Omental fat pad (tissue), 4 donors: ENCODE results near the gene VWA3B. TPM values are rescaled to one million over a fixed set of nuclear protein-coding genes. Genes with fewer than 3 reads are reported as not detected.
A peak's percentile ranks its signal among the peaks of the same experiment; 100 is the strongest.

Experiments
- ATAC-seq: fragments of 150-250 bp; one replicate; pipeline ENCODE4 v1.9.1; 2016; ENCODE audit warnings: mild to moderate bottlenecking, moderate library complexity; ENCODE audit not compliant: low FRiP score
- DNase-seq: peaks from one replicate; pipeline ENCODE4 v3.0.0-alpha.2; 2019; ENCODE audit warnings: low spot score
- total RNA-seq, 4 donors: library from RNA; depleted of rRNA; stranded (reverse); fragments of >200 nt; gene quantifications; one replicate each; pipeline ENCODE4 v1.1.0, GENCODE V29; 2016
- TF ChIP-seq, protein P1 (sequence below), 3 donors: fragments of 450-650 bp; IDR thresholded peaks; one replicate each; pipeline ENCODE4 v1.5.1; 2016 to 2017; ENCODE audit warnings: antibody characterized with exemption in 3 of 3, mild to moderate bottlenecking in 3 of 3, moderate library complexity in 2 of 3

VWA3B gene
- total RNA-seq, 4 donors from 2014 or later, result 0.32 TPM; not detected in 3

DNA sequence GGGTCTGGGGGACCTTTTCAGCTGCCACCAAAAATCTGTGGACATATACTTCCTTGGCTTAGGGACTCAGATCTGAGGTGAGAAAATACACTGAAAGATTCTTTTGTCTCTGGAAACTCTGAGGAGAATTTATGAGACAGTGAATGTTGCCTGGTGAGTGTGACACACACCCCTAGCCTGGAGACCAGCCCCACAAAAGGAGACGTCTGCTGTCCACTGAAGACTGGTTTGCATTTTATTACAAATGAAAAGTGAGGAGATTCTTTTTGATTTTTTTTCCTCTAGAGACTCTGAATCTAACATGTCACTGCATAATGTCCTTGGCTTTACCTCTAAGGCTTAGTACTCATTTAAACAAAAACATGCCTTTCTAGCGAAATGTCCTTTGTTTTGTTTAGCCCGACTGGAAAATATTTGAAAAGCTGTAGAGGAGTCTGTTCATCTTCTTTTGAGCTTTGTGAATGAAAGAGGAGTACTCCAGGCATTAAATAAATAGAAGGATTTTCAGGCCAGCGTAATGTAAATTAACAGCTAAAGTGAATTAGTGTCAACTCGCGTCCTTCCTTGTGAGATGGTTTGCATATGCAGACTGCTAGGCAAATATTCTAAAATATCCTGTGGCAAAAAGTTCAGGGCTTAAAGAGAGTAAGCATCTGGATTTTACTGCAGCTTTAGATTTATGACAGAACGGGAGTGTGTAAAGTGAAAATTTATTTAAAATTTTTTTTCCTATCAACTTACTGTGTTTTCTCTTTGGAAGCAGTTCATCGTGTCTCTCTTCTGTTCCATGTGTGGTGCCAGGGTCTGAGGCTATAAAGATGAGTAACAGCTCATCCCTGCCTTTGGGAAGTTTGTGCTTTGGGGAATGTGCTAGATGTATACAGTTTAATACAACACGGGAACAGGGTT lies 125.4 kb downstream of the VWA3B start:
- TF ChIP-seq, protein P1, sequence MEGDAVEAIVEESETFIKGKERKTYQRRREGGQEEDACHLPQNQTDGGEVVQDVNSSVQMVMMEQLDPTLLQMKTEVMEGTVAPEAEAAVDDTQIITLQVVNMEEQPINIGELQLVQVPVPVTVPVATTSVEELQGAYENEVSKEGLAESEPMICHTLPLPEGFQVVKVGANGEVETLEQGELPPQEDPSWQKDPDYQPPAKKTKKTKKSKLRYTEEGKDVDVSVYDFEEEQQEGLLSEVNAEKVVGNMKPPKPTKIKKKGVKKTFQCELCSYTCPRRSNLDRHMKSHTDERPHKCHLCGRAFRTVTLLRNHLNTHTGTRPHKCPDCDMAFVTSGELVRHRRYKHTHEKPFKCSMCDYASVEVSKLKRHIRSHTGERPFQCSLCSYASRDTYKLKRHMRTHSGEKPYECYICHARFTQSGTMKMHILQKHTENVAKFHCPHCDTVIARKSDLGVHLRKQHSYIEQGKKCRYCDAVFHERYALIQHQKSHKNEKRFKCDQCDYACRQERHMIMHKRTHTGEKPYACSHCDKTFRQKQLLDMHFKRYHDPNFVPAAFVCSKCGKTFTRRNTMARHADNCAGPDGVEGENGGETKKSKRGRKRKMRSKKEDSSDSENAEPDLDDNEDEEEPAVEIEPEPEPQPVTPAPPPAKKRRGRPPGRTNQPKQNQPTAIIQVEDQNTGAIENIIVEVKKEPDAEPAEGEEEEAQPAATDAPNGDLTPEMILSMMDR (IDR thresholded peaks at IDR 0.05), result no peak
- DNase-seq (no peak), ATAC-seq (no peak)

DNA sequence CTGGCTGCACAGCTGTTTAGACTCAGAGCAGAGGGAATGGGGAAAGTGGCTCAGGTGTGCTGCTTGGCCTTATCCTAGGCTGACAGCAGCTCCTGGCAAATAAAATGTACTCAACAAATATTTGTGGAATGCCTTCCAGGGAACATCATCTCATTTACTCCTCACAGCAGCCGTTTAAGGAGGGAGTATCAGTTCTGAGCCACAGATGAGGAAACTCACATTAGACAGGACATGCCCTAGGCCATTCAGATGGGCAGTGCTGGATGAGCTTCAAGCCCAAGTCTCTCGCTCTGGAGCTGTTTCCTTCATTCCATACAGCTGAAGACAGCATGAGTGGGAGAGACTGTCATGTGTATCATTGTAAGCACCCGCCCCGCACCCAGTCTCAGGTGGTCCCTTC lies 129.6 kb downstream of the VWA3B start:
- TF ChIP-seq, protein P1 (IDR thresholded peaks at IDR 0.05), result no peak
- ATAC-seq (peak; percentile 37), DNase-seq (no peak)

DNA sequence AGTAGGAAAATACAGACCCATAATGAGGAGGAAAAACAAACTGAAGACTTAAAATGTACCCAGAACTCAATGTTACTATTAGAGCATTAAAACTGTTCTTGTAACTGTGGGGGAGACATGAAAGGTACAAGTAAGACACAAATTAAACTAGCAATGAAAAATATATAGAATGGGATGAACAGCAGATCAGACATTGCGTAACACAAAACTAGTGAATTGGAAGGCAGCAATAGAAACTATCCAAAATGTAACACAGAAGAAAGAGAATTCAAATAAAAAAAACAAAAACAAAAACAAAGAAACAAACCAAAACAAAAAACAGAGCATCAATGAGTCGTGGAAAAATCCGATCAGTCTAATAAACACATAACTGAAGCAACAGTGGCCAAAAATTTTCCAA lies 132.2 kb downstream of the VWA3B start:
- no peak for ATAC-seq
- DNase-seq, result no peak
- TF ChIP-seq, protein P1 (IDR thresholded peaks at IDR 0.05), result no peak

DNA sequence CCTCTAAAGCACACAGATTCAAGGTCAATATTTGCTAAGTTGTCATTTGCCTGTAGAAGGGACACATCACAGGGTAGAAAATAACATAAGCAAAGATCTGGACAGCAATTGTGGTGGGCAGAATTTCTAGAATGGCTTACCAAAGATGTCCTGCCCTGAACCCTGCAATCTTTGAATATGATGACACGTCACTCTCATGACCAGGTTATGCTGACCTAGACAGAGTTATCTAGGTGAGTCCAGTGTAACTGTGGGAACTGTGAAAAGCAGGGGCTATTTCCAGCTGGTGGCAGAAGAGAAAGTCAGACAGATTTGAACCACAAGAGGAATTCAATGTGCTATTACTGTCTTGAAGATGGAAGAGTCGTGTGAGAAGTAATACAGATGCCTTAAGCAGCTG lies 147.0 kb downstream of the VWA3B start:
- TF ChIP-seq, protein P1 (IDR thresholded peaks at IDR 0.05), result no peak
- DNase-seq (no peak), ATAC-seq (no peak)

DNA sequence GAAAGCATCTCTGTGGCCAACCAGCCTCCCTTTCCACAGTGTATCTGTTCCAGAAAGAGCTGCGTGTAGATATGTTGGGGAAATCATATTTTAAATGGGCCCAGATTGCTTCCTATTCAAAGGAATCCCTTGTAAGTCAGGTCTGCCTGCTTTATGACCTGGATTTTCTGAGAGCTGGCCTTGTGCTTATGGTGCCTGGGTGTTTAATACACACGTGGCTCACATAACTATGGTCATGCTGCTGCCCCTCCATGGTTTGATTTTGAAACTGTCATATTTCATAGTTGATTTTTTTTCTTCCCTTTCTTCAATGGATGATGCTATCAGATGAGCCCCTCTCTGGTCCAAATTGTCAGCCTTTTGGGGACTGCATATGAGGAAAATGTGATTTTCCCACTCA lies 147.8 kb downstream of the VWA3B start:
- TF ChIP-seq, protein P1 (IDR thresholded peaks at IDR 0.05), result no peak
- DNase-seq, result no peak
- no peak for ATAC-seq

DNA sequence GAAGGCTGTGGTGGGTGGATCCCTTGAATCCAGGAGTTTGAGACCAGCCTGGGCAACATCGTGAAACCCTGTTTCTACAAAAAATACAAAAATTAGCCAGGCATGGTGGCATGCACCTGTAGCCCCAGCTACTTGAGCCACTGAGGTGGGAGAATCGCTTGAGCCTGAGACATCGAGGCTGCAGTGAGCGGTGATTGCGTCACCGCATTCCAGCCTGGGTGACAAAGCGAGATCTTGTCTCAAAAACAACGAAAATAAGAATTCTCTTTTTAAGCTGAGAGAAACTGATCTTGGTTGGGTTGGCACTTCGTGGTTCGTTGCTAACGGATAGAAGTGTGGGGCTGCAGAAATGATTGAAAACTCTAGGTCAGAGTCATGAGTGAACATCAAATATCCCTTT lies 150.0 kb downstream of the VWA3B start:
- DNase-seq (no peak), ATAC-seq (no peak)
- TF ChIP-seq, protein P1 (IDR thresholded peaks at IDR 0.05), result no peak
